Urinary bladder (tissue), 4 donors: ENCODE results near the gene PTGR3. TPM values are rescaled to one million over a fixed set of nuclear protein-coding genes. Genes with fewer than 3 reads are reported as not detected.
"Not testable (repeated sequence)": the region's sequence is repeated elsewhere in the genome, so short reads cannot be mapped to it uniquely, and the experiment has no call there.

Experiments used
- DNase-seq: peaks from one replicate; pipeline ENCODE4 v3.0.0-alpha.2; 2015; ENCODE audit errors: extremely low spot score
- H3K27ac ChIP-seq: one replicate; pipeline ENCODE4 v1.5.1; 2013; ENCODE audit warnings: low read depth, mild to moderate bottlenecking, moderate library complexity
- H3K36me3 ChIP-seq: one replicate; pipeline ENCODE4 v1.6.1; 2013; ENCODE audit warnings: mild to moderate bottlenecking, moderate library complexity; ENCODE audit not compliant: insufficient read depth
- H3K4me1 ChIP-seq: one replicate; pipeline ENCODE4 v1.6.1; 2013; ENCODE audit warnings: mild to moderate bottlenecking, moderate library complexity; ENCODE audit not compliant: insufficient read depth
- H3K4me3 ChIP-seq: one replicate; pipeline ENCODE4 v1.5.1; 2013; ENCODE audit warnings: low read depth, low read length
- WGBS: extraction: QIAGEN DNeasy Blood & Tissue Kit; methylation state at CpG from one replicate; pipeline ENCODE4 v1.1.7; 2013; 5-methylcytosine and 5-hydroxymethylcytosine counted together
- polyA plus RNA-seq: library from polyadenylated mRNA; stranded (reverse); fragments of 200-250 nt; gene quantifications from one replicate; pipeline ENCODE4 v1.2.3, GENCODE V29; 2013
- total RNA-seq: library from RNA; depleted of rRNA; stranded (reverse); fragments of >200 nt; gene quantifications from one replicate; pipeline ENCODE4 v1.2.3, GENCODE V29; 2014
- donor health status: healthy with polysubstance abuse.
- donor health status: healthy.

Gene PTGR3
- total and polyA plus RNA-seq, 2 donors: 20.8 to 23.9 TPM

GRCh38 chr18:75200071-75200470 lies 8.9 kb downstream of the PTGR3 start:
- H3K36me3 ChIP-seq: peaks cover 2% of the 10 kb centered on the region
- no peak for DNase-seq
- no peak overlapping the region for H3K27ac ChIP-seq
- 92% methylated on average over 13 of the region's 13 CpGs for WGBS
- no peak overlapping the region for H3K4me3 ChIP-seq
- H3K4me1 ChIP-seq: no peaks in the 10 kb centered on the region

- H3K36me3 ChIP-seq: no peaks in the 10 kb centered on the region
- WGBS: 73% methylated on average over 4 of the region's 4 CpGs
Measured at GRCh38 chr18:75199327-75199726, 9.6 kb downstream of the PTGR3 start.

DNA sequence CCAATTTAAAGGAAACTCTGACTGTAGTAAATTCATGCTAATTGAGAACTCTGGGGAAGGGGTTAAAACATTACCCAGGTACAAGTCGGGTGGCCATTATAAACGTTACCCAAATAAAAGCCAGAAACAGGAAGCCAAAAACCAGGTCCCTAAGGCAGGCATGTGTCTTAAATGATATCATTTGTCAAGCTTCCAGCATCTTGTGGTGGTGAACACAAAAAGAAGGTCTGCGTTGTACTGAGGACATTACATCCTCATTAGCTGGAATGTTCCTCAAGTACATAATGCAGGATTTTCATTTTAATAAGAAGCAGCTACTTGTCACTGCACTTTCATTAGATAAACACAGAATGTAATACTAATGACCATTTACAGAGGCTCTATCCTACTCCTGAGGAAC lies 10.9 kb downstream of the PTGR3 start:
- no peaks in the 10 kb centered on the region for H3K36me3 ChIP-seq
- no peak overlapping the region for H3K4me3 ChIP-seq
- no peaks in the 10 kb centered on the region for H3K4me1 ChIP-seq
- no peak for DNase-seq
- no peak overlapping the region for H3K27ac ChIP-seq
- 15% methylated on average over 3 of the region's 3 CpGs for WGBS

More at GRCh38 chr18:75199327-75199726, 9.6 kb downstream of the PTGR3 start:
- Histone ChIP-seq H3K4me3 (no peak overlapping the region), H3K27ac (no peak overlapping the region), H3K4me1 (no peaks in the 10 kb centered on the region)
- DNase-seq: no peak

DNA sequence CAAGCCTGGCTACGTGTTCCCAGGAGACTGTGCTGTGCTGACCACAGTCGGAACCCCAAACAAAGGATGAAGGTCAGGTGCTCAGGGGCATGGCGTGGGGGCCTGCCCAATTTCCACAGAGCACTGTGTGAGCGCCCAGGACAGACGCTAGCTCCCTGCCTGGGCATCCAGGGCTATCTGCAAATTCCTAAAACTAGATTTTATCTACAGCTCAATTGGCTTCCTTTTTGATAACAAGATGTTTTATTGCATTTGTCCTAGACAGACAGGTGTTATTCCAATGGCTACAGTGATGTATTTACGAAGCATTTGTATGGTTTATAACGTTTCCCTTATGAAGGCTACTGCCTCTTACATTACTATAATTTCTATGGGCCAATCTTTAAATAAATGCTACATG lies 16.0 kb downstream of the PTGR3 start:
- no peaks in the 10 kb centered on the region for H3K4me1 ChIP-seq
- no peak overlapping the region for H3K27ac ChIP-seq
- no peaks in the 10 kb centered on the region for H3K36me3 ChIP-seq
- no peak for DNase-seq
- H3K4me3 ChIP-seq: no peak overlapping the region
- 70% methylated on average over 7 of the region's 7 CpGs for WGBS

- Histone ChIP-seq H3K27ac (no peak overlapping the region), H3K4me3 (no peak overlapping the region), H3K4me1 (no peaks in the 10 kb centered on the region), H3K36me3 (no peaks in the 10 kb centered on the region)
- 96% methylated on average over 6 of the region's 6 CpGs for WGBS
- no peak for DNase-seq
Measured at GRCh38 chr18:75189696-75190095, 19.2 kb downstream of the PTGR3 start.

GRCh38 chr18:75187702-75188101 lies 21.2 kb downstream of the PTGR3 start:
- H3K4me1 ChIP-seq, H3K27ac ChIP-seq, DNase-seq, H3K4me3 ChIP-seq, H3K36me3 ChIP-seq: not testable (repeated sequence)
- 80% methylated on average over 4 of the region's 4 CpGs for WGBS

GRCh38 chr18:75185460-75185859 lies 23.5 kb downstream of the PTGR3 start:
- H3K4me3 ChIP-seq: no peak overlapping the region
- H3K36me3 ChIP-seq: no peaks in the 10 kb centered on the region
- H3K27ac ChIP-seq: no peak overlapping the region
- no peak for DNase-seq
- 81% methylated on average over 3 of the region's 3 CpGs for WGBS
- peaks cover 2% of the 10 kb centered on the region for H3K4me1 ChIP-seq

DNA sequence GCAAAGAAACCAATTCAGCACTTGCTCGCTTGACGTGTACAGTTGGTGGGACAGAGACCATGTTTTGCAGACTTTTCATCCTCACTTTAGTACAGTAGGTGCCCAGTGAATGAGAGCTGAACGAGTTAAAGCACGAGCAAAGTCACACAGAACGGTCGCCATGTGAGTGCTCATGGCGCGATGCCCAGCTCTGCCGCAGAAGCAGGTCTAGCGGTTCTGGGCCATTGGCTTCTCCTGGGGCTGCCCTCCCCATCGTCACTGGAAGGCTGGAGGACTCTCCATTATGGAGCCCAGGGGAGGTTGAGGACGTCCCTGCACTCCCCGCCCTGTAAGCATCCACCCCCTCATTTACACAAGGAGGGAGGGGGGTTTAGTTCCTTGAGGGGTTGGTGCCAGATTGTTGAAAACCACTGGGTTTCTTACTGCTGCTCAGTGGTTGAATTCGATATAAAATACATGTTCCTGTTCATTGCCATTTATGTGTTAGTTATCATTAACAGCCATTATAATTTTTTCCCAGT lies 24.9 kb downstream of the PTGR3 start:
- WGBS: 92% methylated on average over 14 of the region's 14 CpGs
- Histone ChIP-seq H3K36me3 (no peaks in the 10 kb centered on the region), H3K4me3 (no peak overlapping the region), H3K27ac (no peak overlapping the region), H3K4me1 (peaks cover 2% of the 10 kb centered on the region)
- no peak for DNase-seq

GRCh38 chr18:75183524-75183923 lies 25.4 kb downstream of the PTGR3 start:
- no peak overlapping the region for H3K4me3 ChIP-seq
- H3K36me3 ChIP-seq: no peaks in the 10 kb centered on the region
- WGBS: 92% methylated on average over 5 of the region's 5 CpGs
- H3K4me1 ChIP-seq: peaks cover 2% of the 10 kb centered on the region
- no peak overlapping the region for H3K27ac ChIP-seq
- no peak for DNase-seq

DNA sequence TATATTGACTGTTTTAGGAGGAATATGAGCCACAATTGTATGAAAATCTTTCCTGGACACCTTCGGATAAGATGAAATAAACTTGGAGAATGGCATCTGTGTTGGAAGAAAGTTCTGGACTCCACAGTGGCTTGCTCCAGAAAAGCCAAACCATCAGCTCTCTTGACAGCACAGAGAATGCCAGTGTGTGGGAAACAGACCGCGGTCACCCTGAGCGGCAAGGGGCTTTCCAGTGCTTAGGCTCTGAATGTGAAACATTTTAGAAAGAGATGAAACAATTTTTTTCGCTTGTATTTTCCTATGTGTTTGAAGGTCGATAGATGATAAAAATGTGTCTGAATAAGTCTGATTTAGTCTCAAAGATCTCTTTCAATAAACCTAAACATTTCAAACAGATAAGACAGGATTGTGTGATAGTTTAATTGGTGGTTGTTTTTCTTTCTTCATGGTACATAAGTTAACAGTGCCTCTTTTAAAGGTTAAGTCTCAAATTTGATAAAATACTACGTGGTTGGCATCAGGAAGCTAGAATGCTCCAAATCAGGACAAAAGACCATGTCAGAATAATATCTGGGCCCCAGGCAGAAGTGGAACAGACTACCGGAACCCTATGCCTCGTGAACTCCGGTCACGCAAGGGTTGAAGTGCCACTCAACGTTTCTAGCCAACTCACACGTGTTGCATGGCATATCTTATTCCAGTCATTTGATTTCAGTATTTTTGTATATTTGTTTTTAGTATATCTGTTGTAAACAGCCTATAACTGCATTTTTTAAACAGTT lies 28.9 kb downstream of the PTGR3 start:
- Histone ChIP-seq H3K4me3 (no peak overlapping the region), H3K4me1 (peaks cover 2% of the 10 kb centered on the region), H3K27ac (no peak overlapping the region), H3K36me3 (no peaks in the 10 kb centered on the region)
- WGBS: 87% methylated on average over 13 of the region's 13 CpGs
- DNase-seq: no peak

- Histone ChIP-seq H3K4me3 (no peak overlapping the region), H3K27ac (no peak overlapping the region), H3K36me3 (no peaks in the 10 kb centered on the region), H3K4me1 (no peaks in the 10 kb centered on the region)
- WGBS: 90% methylated on average over 11 of the region's 11 CpGs
- no peak for DNase-seq
Measured at GRCh38 chr18:75178376-75178775, 30.6 kb downstream of the PTGR3 start.

DNA sequence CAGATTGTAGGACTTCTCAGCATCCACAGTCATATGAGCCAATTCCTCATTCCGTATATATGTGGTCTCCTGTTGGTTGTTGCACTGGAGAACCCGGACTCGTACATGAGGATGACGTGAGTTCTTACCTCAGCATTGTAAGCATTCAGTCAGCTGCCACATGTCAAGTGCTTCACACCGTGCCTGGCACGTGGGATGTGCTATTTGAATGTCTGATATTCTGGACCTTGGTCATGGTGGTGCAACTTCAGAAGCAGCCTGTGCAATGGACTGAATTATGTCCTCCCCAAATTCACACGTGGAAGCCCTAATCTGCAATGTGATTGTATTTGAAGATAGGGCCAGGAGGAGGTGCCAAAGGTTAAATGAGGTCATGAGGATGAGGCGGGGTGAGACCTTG lies 32.1 kb downstream of the PTGR3 start:
- Histone ChIP-seq H3K4me3 (no peak overlapping the region), H3K36me3 (no peaks in the 10 kb centered on the region), H3K4me1 (no peaks in the 10 kb centered on the region), H3K27ac (no peak overlapping the region)
- 85% methylated on average over 8 of the region's 8 CpGs for WGBS
- DNase-seq: no peak

GRCh38 chr18:75173738-75174137 lies 35.2 kb downstream of the PTGR3 start:
- Histone ChIP-seq H3K27ac (no peak overlapping the region), H3K4me3 (no peak overlapping the region), H3K36me3 (no peaks in the 10 kb centered on the region), H3K4me1 (no peaks in the 10 kb centered on the region)
- no peak for DNase-seq
- 83% methylated on average over 4 of the region's 4 CpGs for WGBS

- 64% methylated on average over 5 of the region's 5 CpGs for WGBS
- H3K27ac ChIP-seq: no peak overlapping the region
- H3K36me3 ChIP-seq: no peaks in the 10 kb centered on the region
- H3K4me3 ChIP-seq: no peak overlapping the region
- H3K4me1 ChIP-seq: no peaks in the 10 kb centered on the region
- DNase-seq: no peak
Measured at GRCh38 chr18:75173125-75173432, 35.9 kb downstream of the PTGR3 start.
